ENCODE measurements around the gene APBA2.

The APBA2 gene

DNA sequence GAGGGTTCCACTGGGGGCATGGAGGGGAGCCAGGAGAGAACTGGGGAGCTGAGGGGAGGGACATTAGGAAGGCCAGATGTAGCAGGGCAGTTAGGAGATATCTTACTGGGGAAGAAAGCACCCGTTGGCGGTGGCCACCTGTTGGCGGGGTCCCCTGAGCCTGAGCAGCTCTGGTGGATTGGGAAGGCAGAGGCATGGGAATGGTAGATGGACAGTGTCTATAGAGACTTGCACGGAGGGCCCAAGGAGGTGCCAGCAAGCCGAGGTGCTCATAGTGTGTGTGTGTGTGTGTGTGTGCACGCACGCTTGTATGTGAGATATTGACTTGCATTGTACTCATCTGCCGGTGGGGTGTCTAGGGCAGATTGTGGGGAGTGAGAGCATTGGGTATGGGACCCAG is 179.0 kb downstream of the APBA2 start:
- FAIRE-seq, result no peak
- TF ChIP-seq, protein P1, sequence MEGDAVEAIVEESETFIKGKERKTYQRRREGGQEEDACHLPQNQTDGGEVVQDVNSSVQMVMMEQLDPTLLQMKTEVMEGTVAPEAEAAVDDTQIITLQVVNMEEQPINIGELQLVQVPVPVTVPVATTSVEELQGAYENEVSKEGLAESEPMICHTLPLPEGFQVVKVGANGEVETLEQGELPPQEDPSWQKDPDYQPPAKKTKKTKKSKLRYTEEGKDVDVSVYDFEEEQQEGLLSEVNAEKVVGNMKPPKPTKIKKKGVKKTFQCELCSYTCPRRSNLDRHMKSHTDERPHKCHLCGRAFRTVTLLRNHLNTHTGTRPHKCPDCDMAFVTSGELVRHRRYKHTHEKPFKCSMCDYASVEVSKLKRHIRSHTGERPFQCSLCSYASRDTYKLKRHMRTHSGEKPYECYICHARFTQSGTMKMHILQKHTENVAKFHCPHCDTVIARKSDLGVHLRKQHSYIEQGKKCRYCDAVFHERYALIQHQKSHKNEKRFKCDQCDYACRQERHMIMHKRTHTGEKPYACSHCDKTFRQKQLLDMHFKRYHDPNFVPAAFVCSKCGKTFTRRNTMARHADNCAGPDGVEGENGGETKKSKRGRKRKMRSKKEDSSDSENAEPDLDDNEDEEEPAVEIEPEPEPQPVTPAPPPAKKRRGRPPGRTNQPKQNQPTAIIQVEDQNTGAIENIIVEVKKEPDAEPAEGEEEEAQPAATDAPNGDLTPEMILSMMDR (IDR thresholded peaks at IDR 0.05; ENCODE audit: insufficient read depth, missing control alignments), result no peak
- DNase-seq (ENCODE audit: insufficient read length, low spot score), result no peak

DNA sequence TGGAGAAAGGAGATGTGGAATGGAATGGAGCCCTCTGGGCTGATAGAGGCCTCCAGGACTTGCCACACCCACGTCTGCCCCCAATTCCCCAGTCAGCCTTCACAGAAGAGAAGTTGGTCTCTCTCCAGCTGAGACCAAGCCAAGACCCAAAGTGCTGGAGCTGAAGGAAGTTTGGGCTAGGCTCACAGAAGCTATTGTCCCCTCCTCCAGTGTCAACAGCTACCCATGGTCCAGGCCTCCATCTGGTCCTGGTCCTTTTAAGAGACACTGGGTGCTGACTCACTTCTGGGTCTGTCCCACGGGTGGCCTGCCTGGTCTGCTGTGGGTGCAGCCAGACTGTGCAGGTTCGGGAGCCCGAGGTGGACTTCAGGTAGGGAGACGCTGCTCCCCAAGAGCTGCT is 179.8 kb downstream of the APBA2 start:
- TF ChIP-seq, protein P1 (IDR thresholded peaks at IDR 0.05; ENCODE audit: insufficient read depth, missing control alignments), result no peak
- FAIRE-seq, result no peak
- DNase-seq (ENCODE audit: insufficient read length, low spot score), result no peak

DNA sequence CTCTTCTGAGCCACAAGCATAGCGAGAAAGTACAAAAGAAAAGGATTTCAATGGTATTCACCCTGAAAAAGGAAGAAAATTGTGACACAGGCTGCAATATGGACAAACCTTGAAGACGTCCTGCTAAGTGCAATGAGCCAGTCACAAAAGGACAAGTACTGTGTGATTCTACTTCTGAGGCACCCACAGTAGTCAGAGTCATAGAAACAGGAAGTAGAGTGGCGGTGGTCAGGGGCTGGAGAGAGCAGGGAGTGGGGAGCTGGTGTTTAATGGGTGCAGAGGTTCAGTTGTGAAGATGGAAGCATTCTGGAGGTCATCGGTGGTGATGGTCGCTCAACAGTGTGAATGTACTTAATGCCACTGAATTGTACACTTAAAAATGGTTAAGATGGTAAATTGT is 180.5 kb downstream of the APBA2 start:
- no peak for FAIRE-seq
- no peak for DNase-seq (ENCODE audit: insufficient read length, low spot score)
- TF ChIP-seq, protein P1 (IDR thresholded peaks at IDR 0.05; ENCODE audit: insufficient read depth, missing control alignments), result no peak

DNA sequence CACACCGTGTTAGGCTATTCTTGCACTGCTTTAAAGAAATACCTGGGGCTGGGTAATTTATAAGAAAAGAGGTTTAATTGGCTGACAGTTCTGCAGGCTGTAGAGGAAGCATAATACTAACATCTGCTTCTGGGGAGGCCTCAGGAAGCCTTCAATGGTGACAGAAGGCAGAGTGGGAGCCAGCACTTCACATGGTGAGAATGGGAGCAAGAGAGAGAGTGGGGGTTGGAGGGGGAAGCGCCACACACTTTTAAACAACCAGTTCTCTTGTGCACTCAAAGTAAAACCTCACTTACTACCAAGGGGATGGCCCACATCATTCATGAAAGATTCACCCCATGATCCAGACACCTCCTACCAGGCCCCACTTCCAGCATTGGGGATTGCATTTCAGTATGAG is 181.1 kb downstream of the APBA2 start:
- no peak for FAIRE-seq

DNA sequence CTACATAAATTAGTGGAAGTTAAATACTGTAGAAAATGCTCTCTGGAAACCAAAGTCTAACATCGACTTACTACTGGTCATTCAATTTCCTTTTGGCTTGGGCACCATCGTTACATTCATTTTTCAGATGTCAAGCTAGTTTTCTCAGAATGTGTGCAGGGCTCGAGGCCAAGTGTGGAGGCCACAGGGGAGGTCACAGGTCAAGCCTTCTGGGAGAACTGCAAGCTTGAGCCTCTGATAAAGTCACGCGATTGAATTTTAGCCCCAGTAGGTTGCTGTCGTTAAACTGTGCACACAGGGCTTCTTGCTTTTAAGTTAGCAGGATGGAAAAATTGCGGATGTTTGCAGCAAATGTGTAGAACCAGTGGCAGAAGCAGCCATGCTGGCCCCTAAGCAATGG is 182.2 kb downstream of the APBA2 start:
- no peak for FAIRE-seq
- TF ChIP-seq, protein P1 (IDR thresholded peaks at IDR 0.05; ENCODE audit: insufficient read depth, missing control alignments), result no peak
- DNase-seq (ENCODE audit: insufficient read length, low spot score), result no peak

More for the DNA sequence above, 181.1 kb downstream of the APBA2 start:
- no peak for DNase-seq (ENCODE audit: insufficient read length, low spot score)
- TF ChIP-seq, protein P1 (IDR thresholded peaks at IDR 0.05; ENCODE audit: insufficient read depth, missing control alignments), result no peak

DNA sequence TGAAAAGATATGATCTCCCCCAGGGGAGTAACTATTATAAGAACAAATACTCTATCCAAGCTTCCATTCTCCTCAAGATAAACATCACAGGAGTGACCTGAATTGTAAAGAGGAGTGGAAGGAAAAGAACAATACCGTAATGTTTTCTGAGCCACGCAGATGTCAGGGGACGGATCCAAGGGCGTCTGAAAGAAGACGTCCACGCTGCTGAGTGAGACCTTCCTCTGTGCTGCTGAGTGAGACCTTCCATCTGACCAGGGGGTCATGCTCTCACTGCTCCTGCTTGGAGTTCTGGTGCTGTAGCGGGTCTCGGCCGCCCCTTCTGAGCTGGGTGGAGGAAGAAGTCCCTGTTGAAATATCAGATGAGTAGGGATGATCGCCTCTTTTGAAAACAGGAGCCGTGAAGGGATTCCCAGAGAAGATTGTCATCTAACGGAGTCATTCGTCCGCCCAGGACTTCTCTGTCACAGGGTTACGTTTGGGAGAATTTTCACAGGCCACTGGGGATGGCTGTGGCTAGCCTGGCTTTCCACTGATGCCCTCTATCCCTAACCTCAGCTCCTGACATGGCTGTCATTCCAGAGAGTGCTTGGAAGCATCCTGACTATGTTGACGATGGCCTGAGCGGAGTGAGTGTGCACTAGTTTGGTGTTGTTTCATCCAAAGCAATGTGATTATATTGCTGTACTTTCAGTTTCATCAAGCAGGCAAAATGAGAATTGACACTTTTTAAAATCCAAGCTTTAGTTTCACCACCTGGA is 184.9 kb downstream of the APBA2 start:
- no peak for FAIRE-seq
- TF ChIP-seq, protein P1 (IDR thresholded peaks at IDR 0.05; ENCODE audit: insufficient read depth, missing control alignments), result no peak
- DNase-seq (ENCODE audit: insufficient read length, low spot score), result no peak

DNA sequence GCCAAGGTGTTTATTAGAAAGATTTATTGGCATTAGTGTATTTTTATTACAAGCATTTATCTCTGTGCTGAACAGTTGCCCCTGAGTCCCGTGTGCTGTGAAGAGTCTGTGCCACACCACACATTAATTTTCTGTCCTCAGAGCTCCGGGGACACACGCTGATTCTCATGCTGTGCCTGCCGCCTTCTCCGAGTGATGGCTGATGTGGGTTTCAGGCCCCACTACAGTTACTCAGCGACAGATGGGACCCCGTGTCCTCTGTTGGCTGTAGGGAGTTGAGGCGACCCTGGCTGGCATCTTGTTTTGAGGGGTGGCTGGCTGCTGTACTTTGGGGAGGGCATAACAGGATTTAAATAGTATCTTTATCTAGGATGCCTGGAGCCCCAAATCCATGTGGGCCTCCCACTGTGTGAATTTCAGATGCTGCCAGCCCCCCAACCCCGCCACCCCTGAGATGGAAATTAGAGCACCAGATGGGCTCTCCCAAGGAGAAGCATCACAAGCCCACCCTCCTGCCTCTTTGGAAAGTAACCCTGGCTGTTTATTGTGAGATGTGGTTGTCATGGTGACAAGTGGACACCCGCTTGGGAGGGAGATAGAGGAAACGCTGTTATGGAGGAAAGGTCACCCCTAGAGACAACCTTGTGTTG is 185.6 kb downstream of the APBA2 start:
- TF ChIP-seq, protein P1 (IDR thresholded peaks at IDR 0.05; ENCODE audit: insufficient read depth, missing control alignments), result no peak
- DNase-seq (ENCODE audit: insufficient read length, low spot score) (no peak), FAIRE-seq (no peak)
